Measurements from ENCODE around the gene CFAP210.

DNA sequence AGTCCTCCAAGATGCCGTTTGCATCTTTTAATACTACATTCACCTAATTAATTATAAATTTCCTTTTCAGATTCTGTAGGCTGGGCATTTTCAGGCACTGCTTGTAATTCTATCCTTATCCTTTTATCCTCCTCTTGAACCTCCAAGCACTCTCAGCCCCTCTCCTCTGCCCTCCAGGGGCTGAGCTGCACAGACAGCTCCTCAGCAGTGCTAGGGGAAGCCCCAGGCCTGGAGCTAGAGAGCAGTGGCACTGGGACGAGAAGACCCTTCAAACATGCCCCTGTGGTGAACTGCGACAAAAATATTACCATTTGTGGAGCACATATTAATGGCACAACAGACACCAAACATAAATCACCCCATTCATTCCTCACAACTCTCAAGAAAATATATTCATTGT, 32.9 kb downstream of the CFAP210 start:
- TF ChIP-seq, protein P1, sequence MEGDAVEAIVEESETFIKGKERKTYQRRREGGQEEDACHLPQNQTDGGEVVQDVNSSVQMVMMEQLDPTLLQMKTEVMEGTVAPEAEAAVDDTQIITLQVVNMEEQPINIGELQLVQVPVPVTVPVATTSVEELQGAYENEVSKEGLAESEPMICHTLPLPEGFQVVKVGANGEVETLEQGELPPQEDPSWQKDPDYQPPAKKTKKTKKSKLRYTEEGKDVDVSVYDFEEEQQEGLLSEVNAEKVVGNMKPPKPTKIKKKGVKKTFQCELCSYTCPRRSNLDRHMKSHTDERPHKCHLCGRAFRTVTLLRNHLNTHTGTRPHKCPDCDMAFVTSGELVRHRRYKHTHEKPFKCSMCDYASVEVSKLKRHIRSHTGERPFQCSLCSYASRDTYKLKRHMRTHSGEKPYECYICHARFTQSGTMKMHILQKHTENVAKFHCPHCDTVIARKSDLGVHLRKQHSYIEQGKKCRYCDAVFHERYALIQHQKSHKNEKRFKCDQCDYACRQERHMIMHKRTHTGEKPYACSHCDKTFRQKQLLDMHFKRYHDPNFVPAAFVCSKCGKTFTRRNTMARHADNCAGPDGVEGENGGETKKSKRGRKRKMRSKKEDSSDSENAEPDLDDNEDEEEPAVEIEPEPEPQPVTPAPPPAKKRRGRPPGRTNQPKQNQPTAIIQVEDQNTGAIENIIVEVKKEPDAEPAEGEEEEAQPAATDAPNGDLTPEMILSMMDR (IDR thresholded peaks at IDR 0.05; ENCODE audit: poor library complexity): no peak
- no peak for TF ChIP-seq EZH2phosphoT487 (IDR thresholded peaks at IDR 0.05; ENCODE audit: low read depth, severe bottlenecking, unreplicated experiment)
- TF ChIP-seq EZH2 (IDR thresholded peaks at IDR 0.05; ENCODE audit: borderline replicate concordance): no peak
